ENCODE data around the gene GUCD1. TPM values are rescaled to one million over a fixed set of nuclear protein-coding genes. Genes with fewer than 3 reads are reported as not detected.
"Not testable (repeated sequence)": the region's sequence is repeated elsewhere in the genome, so short reads cannot be mapped to it uniquely, and the experiment has no call there.

The GUCD1 gene
- total RNA-seq, 1 donor from 2014 or later, result 130 TPM

DNA sequence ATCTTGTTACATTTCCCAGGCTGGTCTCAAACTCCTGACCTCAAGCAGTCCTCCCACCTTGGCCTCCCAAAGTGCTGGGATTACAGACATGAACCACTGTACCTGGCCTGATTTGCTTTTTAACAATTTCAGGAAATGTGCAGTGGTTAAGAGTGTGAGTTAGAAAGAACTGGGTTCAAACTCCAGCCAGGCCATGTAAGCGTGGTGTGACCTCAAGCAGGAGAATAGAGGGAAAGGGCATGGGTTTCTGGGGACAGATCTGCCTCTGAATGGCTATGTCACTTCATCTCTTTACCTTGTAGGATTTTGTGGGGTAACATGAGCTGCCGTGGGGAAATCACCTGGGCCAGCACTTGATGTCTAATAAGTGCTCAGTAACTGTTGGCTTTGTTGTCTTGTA lies 10.1 kb upstream of the GUCD1 start:
- DNase-seq (ENCODE audit: low spot score), result no peak

DNA sequence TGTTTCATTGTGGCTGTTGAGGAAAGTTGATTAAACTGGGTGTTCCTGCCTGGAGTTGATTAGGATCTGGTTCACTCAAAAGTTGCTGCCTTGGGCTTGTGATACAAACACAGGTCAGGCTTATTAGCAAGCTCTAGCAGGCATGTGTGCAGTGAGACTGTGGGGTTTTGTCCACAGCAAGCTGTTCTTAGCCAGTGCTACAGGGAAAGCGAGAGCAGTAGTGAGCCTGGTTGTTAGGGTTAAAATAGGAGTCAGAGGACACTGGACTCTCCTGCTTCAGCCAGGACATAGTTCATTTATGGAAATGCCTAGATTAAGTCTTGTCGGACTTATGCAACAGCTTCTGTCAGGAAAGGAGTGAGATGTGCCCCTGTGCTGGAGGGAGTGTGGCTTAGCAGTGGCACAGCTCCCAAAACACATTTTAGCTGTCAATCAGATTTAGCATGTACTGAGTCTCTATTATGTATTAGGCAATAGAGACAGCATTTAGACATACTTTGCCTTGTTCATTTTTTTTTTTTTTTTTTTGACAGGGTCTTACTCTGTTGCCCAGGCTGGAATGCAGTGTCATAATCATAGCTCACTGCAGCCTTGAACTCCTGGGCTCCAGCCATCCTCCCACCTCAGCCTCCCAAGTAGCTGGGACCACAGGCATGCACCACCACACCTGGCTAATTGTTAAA lies 9.6 kb upstream of the GUCD1 start:
- DNase-seq (ENCODE audit: low spot score), result no peak

DNA sequence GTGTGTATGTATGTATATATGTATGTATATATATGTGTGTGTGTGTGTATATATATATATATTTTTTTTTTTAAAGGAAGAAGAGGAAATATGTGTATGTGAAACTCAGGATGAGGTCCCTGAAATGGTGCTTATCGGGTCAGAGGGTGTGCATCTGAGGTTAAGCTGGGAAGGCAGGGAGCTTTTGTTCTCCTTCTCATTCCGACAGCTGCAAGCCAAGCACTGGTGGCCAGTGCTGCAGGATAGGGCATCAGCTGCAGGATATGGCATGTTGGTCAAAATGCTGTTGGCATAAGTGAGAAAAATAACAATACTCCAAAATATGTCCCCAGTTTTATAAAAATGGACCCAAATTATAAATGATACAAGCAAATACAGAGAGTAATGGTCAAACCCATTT lies 8.3 kb upstream of the GUCD1 start:
- DNase-seq (ENCODE audit: low spot score), result no peak

DNA sequence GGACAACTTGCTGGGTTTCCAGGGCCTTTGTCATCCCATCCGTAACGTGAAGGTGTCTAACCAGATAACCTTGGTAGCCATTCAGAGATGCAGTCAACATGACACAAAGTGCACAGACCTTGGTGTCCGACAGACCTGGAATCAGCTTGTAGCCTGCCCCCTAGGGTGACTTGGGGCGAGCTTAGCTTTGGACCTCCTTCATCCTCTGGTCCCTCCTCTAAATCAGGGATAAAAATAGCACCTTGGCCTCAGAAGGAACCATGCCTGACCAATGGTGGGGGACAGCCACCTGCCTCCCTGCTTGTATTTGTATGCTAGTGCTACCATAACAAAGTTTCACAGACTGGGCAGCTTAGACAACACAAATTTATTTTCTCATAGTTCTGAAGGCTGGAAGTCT lies 4.5 kb upstream of the GUCD1 start:
- no peak for DNase-seq (ENCODE audit: low spot score)

DNA sequence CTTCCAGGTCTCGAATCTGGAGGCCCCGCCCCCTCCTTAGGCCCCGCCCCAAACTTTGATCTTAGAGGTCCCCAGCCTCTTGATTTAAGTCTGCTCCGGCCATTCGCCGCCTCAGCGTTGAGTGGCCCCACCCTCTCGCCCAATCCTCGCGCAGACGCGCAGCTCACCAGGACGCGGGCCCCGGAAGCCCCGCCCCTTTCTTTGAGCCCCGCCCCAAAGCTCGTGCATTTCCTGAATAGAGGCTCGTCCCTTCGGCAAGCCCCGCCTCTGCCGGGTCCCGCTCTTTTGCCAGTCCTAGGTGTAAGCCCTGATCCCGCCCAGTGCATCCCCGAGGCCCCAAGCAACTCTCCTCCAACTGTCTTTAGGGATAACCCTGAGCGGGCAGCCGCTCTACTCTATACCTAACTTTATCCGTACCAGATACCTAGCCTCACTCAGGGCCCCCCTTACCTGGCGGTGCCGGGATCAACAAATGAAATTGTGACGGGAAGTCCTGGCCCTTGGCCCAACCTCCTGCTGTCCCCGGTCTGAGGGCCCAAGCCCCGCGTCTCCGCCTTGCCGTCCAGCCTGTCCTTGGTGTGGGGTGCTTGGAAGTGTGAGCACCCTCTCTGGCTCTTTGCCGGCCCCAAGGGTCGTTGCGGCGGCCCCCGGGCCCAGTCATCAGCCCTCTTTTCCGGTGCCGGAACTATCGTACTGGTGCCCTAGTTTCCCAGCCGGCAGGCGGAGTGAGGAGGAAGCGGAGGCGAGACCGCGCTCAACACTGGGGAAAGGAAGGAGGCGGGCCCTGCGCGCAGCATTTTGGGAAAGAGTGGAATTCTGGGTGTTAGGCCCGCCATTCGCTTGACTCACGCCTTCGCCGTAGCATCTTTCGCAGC lies 464 bp upstream of the GUCD1 start, which contains the start of gene SNRPD3:
Gene SNRPD3, plus strand, starts transcription at position 835 of the 875 bp plus-strand sequence. CDS start 1,676 bp downstream, outside the sequence.
- DNase-seq (ENCODE audit: low spot score), result peak; percentile 100

DNA sequence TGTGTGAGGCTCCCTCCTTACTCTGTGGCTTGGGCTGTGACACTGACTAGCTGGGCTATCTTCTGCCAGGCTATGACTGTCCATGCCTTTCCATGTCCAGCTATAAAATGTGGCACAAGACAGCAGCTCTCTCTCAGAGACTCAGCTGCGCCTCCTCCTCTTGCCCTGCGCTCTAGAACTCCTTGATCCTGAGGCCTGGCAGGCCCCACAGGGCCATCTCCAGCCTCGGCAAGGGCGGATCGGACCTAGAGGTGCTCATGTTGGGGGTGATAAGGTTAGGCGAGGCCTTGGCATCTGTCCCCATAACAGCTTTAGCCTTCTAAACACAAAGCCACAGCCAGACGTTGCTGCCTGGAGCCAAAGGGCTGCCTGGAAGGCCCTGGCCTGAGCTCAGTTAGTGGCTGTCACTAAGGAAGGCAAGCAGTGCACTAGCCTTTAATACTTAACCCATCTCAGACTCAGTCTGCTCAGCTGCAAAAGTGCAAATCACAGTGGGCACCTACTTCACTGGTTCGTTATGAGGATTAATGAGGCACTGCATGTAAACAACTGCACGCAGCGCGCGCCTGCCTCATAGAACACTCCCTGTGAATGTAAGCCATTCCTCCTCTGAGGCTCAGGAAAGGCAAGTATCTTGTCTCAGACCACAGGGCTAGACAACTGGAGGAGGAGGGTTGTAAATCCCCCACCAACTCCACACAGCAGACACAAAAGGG lies 1.2 kb downstream of the GUCD1 start:
- DNase-seq (ENCODE audit: low spot score), result no peak

DNA sequence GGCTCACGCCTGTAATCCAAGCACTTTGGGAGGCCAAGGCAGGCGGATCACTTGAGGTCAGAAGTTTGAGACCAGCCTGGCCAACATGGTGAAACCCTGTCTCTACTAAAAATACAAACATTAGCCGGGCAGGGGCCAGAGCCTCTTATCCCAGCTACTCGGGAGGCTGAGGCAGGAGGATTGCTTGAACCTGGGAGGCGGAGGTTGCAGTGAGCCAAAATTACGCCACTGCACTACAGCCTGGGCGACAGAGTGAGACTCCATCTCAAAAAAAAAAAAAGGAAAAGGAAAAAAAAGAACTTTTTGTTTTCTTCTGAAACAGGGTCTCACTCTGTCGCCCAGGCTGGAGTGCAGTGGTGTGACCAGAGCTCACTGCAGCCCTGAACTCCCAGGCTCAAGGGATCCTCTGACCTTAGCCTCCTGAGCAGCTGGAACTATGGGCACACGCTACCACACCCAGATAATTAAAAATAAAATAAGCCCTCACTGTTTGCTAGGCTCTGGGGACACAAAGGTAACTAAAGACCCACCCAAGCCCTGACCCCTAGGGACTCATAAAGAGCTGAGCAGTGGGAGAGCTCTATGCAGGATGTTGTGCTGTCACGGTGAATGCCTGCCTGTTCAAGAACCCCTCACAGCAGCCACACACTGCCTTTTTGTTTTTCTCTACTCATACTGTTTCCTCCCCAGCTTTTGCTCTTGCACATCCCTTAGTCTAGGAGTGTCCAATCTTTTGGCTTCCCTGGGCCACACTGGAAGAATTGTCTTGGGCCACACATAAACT lies 2.2 kb downstream of the GUCD1 start:
- DNase-seq (ENCODE audit: low spot score), result not testable (repeated sequence)

DNA sequence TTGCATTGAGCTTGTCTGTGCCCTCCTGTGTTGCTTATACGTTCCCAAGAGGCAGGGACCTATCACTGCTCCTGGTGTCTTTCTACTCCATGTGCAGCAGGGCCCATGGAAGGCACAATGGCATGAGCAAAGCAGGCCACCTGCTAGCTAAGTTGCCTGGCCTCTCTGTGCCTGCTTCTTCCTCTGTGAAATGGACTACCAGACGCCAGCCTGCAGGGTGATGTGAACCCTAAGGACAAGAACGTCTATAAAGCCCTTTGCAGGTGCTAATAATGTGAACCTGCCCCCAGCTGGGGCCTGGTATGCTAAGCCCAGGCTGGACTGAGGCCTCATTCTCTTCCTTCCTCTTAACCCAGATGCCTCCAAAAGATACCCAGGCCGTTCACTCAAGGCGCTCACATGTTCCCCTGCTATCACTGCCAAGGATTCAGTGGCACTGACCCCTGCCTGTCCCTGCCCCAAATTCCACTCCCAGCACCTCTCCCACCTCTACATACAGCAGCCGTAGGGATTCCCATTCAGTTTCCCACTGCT lies 4.0 kb downstream of the GUCD1 start:
- DNase-seq (ENCODE audit: low spot score), result no peak

DNA sequence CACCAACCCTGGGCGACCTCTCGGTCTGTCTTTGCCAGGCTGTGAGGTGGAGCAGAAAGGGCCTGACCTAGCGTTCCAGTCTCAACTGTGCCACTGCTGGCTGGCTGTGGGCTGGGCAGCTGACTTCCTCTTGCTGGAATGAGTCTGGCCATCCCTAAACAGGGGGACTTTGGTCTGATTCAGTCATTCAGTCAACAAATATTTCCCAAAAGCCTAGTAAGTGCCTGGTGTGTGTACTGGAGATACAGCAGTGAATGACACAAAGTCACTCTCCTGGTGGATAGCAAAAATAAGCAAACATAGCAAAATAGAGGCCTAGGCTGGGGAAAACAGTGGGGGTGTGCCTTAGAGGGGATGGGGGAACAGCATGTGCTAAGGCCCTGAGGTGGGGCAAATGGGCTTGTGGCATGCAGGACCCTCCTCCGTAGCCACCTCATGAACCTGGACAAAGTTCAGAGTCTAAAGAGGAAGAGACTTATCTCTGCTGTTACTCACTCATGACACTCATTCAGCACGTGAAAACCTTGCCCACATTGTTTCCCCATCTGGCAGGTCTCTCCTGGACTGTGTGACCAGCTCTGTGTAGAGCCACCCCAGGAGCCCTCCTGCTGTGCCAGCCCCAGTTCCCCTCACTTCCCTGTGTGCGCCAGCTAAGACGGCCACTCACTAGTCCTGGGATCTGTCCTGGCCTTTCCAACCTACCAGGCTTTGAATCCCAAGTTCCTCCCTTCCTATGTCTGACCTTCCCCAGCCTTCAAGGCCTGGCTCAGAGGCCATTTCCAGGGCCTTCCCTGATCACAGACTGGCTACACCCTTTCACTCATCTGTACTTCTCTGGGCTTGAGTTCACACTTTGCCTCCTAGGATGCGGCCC lies 4.7 kb downstream of the GUCD1 start:
- no peak for DNase-seq (ENCODE audit: low spot score)

DNA sequence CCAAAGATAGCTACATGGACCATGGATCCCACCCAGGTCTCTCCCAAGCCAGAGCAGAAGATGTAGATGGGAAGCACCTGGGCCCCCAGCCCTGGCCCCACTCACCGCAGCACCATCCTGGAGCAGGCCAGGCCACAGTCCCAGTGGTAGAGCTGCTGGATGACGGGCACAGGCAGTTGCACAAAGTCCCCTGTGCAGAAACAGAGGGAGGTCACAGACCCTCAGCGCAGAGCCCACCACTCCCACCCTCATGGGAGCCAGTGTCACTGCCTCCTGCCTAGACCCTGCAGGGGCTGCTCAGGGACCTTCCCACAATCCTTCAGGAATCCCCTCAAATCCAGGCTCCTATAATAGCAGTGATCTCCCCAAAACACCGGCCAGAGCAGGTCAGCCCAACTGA lies 6.1 kb downstream of the GUCD1 start:
- DNase-seq (ENCODE audit: low spot score), result no peak

DNA sequence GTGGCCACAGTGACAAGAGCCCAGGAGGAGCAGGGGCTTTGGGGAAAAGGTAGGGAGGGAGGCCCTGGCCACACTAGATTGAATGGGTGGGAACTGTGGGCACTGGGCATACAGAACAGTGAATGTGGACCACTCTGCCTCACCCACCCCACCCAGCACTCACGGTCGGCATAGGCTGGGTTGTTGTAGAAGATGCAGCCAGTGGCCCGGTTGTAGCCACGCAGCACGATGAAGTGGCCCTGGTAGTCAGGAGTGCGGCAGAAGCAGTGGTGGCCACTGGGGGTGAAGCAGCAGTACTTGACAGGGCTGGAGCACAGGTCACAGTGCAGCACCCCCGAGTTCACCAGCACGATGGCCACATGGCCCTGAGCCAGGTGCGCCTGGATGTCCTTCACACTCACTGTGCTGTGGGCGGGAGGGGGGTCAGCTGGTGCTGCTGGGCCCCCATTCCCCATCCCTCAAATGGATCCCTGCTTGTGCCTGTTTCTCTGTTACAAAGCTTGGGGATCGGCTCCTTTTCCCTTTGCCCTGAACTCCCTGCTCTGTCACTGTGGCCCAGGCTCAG lies 11.2 kb downstream of the GUCD1 start:
- DNase-seq (ENCODE audit: low spot score), result no peak

DNA sequence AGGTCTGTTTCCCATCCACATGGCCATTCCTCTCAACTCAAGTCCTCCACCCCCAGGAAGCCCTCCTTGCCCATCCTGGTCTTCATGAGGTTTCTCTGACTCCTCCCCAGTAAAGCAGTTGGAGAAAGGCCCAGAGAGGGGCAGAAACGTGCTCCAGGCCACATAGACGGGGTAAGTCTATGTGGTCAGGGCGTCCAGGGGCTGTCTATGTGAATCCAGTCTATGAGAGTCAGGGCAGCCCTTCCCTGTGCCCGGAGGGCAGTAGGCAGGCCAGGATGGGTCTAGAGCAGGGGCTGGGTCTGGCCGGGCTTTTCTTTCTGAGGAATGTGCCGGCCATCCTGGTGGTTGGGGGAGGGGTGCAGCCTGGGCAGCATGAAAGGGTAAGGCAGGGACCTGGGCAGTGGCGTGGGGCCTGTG lies 11.7 kb downstream of the GUCD1 start:
- DNase-seq (ENCODE audit: low spot score), result no peak

DNA sequence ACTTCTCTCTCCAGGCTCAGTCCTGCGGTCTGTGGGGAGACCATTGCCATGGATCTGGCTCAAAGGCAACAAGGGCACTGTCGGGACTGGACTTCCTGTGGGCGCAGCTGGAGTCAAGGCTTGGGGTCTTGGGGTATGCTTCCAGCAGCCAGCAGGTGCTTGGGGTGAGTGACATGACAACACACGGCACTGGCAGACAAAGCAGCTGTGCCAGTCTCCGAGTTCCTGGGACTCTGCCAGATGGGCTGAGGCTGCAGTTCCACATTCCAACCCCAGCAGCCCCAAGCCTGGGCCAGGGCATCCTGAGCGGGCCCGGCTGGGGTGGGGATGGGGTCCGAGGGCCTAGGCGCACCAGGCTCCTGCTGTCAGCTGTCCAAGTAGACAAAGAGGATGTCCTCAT lies 12.3 kb downstream of the GUCD1 start:
- no peak for DNase-seq (ENCODE audit: low spot score)

DNA sequence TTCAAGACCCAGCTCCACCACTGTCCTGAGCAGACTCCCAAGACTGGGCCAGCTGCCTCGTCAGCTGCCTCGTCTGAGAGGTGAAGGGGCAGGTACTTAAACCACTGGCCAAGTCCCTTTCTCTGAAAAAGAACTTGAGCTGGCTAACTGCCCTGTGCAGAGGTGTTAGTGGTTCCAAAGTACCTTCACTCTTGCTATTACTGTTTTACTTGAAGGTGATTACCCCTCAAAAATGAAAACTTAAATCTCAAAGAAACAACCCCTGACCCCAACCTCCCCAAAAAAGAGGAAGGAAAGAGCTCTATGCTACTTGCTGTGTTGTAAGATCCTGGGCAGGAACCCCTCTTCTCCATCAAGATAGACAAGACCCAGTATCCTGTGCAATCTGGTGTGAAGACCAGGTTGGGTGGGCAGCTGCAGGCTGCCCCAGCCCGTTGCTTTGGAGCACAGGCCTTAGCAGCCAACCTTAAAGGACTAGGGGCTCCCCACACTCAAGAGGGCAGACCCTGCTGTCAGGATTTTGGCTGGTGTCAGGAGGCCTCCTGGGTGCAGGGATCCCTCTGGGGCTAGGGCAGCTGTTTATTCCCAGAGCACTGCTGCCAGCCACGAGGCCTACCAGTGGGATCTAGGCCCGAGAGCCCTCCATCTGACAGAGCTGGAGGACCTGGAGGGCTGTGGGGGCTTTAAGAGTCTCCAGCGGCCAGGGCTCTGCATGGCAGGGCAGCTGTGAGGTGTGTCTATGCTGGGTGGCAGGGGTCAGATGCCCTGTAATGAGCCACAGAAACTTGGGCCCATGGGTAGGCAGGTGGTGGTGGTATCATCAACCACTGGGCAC lies 13.0 kb downstream of the GUCD1 start:
- DNase-seq (ENCODE audit: low spot score), result no peak

DNA sequence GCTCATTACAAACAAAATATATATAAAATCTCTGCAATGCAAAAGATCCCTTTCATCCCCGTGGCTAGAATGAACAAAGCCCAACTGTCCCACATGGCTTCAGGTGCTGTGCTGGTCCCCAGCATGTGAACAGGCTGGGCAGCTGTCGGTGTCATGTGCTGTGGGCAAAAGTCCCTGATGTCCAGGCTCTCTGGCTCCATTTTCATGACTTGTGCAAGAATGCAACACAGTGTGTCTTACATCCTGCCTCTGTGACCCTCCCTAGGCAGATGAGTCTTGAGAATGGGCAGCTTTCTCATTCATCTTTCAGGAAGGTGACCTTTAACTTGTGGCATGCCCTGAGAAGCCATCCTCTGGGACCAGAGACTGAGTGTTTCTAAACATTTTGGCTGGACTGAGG lies 14.5 kb downstream of the GUCD1 start:
- DNase-seq (ENCODE audit: low spot score), result no peak

DNA sequence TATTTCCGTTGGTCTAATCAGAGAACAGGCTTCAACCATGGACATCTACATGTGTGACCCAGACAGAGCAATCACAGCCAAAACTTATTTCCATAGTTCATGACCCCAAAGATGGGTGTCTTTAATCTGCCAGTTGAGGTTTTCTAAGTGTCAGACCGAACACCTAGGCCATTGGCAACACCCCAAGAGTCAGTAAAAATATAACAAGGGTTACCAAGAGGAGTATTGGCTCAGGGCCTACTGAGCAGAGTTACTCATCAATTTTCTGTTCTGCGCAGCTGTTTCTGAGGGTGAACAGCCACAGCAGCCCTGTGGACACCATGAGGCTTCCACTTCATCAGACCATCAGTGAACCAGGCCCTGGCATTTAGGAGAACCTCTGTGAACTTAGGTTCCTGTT lies 18.8 kb downstream of the GUCD1 start:
- DNase-seq (ENCODE audit: low spot score), result no peak

DNA sequence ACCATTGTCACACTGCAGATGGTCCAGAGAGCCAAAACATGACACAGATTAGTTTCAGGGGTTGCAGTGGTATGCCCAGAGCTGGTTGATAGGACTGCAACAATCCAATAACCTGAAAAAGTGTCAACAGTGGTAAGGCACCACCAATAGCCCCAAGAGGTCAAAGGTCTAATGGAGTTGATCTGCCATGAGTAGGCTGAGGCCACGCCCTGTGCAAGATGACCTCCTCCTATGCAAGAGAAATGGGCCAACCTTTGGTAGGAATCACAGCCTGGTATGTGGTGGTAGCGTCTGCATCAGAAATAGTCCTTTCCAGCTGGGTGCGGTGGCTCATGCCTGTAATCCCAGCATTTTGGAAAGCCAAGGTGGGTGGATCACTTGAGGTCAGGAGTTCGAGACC lies 19.6 kb downstream of the GUCD1 start:
- DNase-seq (ENCODE audit: low spot score), result no peak

DNA sequence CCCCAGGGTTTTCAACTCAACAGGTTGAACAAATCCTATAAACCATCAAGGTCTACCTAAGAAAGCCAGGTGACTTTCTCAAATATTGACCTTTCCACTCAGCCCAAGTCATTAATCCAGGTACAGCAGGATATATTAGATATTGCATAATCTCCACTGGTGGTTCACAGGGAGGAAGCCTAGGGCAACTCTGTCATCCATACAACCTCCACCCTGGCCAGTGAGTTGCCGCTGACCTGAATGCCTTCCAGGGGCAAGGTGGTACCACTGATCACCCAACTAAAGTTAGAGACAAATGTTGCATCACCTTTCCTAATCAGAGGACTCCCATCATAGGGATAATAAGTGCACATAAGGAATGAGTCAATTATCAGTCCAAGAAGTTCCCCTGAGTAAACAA lies 22.9 kb downstream of the GUCD1 start:
- DNase-seq (ENCODE audit: low spot score), result no peak

DNA sequence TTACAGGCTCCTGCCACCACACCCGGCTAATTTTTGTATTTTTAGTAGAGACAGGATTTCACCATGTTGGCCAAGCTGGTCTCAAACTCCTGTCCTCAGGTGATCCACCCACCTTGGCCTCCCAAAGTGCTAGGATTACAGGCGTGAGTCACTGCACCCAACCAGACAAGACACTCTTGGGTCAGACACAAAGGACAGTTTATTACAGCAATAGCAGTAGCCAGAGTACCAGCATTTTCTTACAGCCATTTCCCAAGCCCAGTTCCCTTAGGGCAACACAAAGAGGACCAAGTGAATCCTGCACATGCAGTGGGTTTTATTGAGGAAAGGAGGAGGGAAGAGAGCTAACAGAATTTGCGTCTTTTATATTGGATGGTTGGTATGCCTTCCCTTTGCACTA lies 24.0 kb downstream of the GUCD1 start:
- DNase-seq (ENCODE audit: low spot score), result not testable (repeated sequence)
